ENCODE measurements around the gene TMEM74B.

DNA sequence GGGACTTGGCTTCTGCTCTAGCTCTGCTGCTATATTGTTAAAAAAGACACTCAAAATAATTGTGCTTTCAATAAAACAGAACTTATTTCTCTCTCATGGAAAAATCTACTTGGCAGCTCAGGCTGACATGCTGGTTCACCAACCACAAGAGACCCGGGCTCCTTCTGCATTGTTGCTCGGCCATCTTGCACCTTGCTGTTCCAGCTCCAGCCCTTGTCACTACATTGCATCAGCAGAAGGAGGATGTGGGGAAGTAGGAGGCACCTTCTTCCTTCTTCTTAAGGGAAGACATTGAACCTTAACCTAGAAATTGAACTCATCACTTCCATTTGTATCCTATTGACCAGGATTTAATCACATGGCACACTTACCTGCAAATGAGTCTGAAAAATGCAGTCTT is 11.9 kb upstream of the TMEM74B start:
- TF ChIP-seq POLR2A (IDR thresholded peaks at IDR 0.05; ENCODE audit: low read depth) = no peak
- TF ChIP-seq CTCF (IDR thresholded peaks at IDR 0.05) = no peak
- TF ChIP-seq EP300 (IDR thresholded peaks at IDR 0.05) = no peak
- TF ChIP-seq POLR2AphosphoS5 (IDR thresholded peaks at IDR 0.05) = no peak
